Choroid plexus epithelial cell (primary cell): ENCODE results near the gene EEA1.

ENCODE experiments used
- DNase-seq: peaks from one replicate; pipeline ENCODE4 v3.0.0-alpha.2; 2010; ENCODE audit warnings: low read depth
- H3K4me3 ChIP-seq: 2 replicates; pipeline ENCODE4 v1.5.1; 2011; ENCODE audit warnings: low read depth, mild to moderate bottlenecking, control low read depth, low read length, moderate library complexity
- TF ChIP-seq, protein P1 (sequence below): conservative IDR thresholded peaks from 2 replicates; pipeline ENCODE4 v1.5.1; 2011; ENCODE audit warnings: low read depth, mild to moderate bottlenecking, control low read depth, inconsistent platforms, low read length, moderate library complexity

Gene EEA1

DNA sequence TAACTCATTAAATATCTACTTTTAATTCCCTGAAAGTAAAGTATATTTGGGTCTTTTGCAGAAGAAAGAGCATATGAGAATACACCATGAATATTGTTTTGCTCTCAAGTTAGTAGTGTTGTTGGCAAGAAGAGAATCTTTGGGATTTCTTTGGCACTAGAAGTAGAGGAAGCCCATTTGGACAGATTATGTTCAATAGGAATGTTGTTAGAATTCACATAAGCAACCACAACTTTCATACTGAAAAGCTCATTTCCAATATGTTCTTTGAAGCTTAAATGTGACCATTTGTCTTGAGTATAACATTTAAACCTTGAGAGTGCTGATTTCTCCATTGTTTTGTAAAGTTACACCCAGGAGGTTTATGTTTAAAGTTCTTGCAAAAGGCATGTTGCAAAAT, 188.7 kb downstream of the EEA1 start:
- DNase-seq = no peak
- no peak overlapping the region for H3K4me3 ChIP-seq
- TF ChIP-seq, protein P1, sequence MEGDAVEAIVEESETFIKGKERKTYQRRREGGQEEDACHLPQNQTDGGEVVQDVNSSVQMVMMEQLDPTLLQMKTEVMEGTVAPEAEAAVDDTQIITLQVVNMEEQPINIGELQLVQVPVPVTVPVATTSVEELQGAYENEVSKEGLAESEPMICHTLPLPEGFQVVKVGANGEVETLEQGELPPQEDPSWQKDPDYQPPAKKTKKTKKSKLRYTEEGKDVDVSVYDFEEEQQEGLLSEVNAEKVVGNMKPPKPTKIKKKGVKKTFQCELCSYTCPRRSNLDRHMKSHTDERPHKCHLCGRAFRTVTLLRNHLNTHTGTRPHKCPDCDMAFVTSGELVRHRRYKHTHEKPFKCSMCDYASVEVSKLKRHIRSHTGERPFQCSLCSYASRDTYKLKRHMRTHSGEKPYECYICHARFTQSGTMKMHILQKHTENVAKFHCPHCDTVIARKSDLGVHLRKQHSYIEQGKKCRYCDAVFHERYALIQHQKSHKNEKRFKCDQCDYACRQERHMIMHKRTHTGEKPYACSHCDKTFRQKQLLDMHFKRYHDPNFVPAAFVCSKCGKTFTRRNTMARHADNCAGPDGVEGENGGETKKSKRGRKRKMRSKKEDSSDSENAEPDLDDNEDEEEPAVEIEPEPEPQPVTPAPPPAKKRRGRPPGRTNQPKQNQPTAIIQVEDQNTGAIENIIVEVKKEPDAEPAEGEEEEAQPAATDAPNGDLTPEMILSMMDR = no peak

- no peak overlapping the region for H3K4me3 ChIP-seq
- TF ChIP-seq, protein P1 = no peak
- peak; percentile 29 for DNase-seq
These were observed 190.0 kb downstream of the EEA1 start for GRCh38 chr12:92739113-92739512.

- DNase-seq = no peak
- TF ChIP-seq, protein P1 = no peak
- H3K4me3 ChIP-seq = no peak overlapping the region
These were observed 190.9 kb downstream of the EEA1 start for GRCh38 chr12:92737855-92738850.

- H3K4me3 ChIP-seq = no peak overlapping the region
- no peak for DNase-seq
- TF ChIP-seq, protein P1 = no peak
These were observed 192.5 kb downstream of the EEA1 start for GRCh38 chr12:92736605-92737004.

DNA sequence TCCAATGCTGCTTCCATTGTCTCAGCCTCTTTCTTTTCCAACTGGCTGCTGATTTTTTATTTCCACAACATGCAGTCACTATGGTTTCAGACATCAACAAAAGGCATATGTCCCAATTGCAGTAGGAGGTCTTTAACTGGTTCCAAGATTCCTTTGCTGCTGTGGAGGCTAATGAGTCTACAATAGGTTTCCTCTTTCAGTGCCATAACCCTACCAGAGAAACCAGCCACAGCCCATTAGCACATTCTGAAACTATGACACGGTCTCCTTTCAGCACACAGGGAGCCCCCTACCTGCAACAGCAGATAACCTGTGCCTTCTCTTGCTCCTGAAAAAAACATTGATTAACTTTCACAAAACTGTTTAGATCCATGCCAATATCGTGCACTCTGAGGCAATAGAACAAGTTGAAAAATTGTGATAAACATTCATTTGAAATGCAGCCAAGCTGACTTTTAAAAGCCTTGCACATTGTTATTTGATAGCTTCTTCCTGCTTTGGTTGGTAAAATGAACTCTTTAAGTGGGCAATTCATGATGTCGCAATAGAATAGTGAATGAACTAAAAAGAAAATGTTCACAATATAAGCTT, 193.9 kb downstream of the EEA1 start:
- peak; percentile 98 for DNase-seq
- TF ChIP-seq, protein P1 = peak; percentile 45
- no peak overlapping the region for H3K4me3 ChIP-seq

- no peak overlapping the region for H3K4me3 ChIP-seq
- DNase-seq = no peak
- TF ChIP-seq, protein P1 = no peak
These were observed 195.4 kb downstream of the EEA1 start for GRCh38 chr12:92733661-92734060.
